Femur (tissue), 1 donor: ENCODE results near the gene TMEM266.

Experiments
- DNase-seq: peaks from one replicate; pipeline ENCODE4 v3.0.0-alpha.2; 2017

The TMEM266 gene

GRCh38 chr15:76138436-76138835, 78.7 kb downstream of the TMEM266 start:
- no peak for DNase-seq

- DNase-seq, result peak; percentile 78
These were observed 79.7 kb downstream of the TMEM266 start for GRCh38 chr15:76139368-76140073.

- DNase-seq, result no peak
These were observed 80.3 kb downstream of the TMEM266 start for GRCh38 chr15:76140074-76140464.

GRCh38 chr15:76146812-76147211, 87.0 kb downstream of the TMEM266 start:
- DNase-seq, result no peak

- peak; percentile 77 for DNase-seq
These were observed 88.3 kb downstream of the TMEM266 start for GRCh38 chr15:76147906-76148570.

- no peak for DNase-seq
These were observed 89.6 kb downstream of the TMEM266 start for GRCh38 chr15:76149291-76149915.

GRCh38 chr15:76150513-76150912, 90.7 kb downstream of the TMEM266 start:
- peak; percentile 64 for DNase-seq

GRCh38 chr15:76150971-76151598, 91.3 kb downstream of the TMEM266 start:
- peak; percentile 79 for DNase-seq

- no peak for DNase-seq
These were observed 91.8 kb downstream of the TMEM266 start for GRCh38 chr15:76151599-76151974.

- no peak for DNase-seq
These were observed 92.4 kb downstream of the TMEM266 start for GRCh38 chr15:76152197-76152596.

- no peak for DNase-seq
These were observed 93.7 kb downstream of the TMEM266 start for GRCh38 chr15:76153241-76154197.

GRCh38 chr15:76155731-76156130, 95.9 kb downstream of the TMEM266 start:
- DNase-seq, result peak; percentile 69

- DNase-seq, result no peak
These were observed 98.4 kb downstream of the TMEM266 start for GRCh38 chr15:76158226-76158625.

- peak; percentile 20 for DNase-seq
These were observed 99.0 kb downstream of the TMEM266 start for GRCh38 chr15:76158815-76159214.

GRCh38 chr15:76159282-76159681, 99.5 kb downstream of the TMEM266 start:
- peak; percentile 15 for DNase-seq

GRCh38 chr15:76160426-76161152, 100.8 kb downstream of the TMEM266 start:
- peak; percentile 21 for DNase-seq

GRCh38 chr15:76161153-76162035, 101.6 kb downstream of the TMEM266 start:
- DNase-seq, result peak; percentile 57

- peak; percentile 22 for DNase-seq
These were observed 102.2 kb downstream of the TMEM266 start for GRCh38 chr15:76162036-76162398.

- no peak for DNase-seq
These were observed 103.1 kb downstream of the TMEM266 start for GRCh38 chr15:76162784-76163456.
